Myocyte (in vitro differentiated cells): ENCODE results near the gene SUMO2. TPM values are rescaled to one million over a fixed set of nuclear protein-coding genes. Genes with fewer than 3 reads are reported as not detected.
A peak's percentile ranks its signal among the peaks of the same experiment; 100 is the strongest.
"Not testable (repeated sequence)": the region's sequence is repeated elsewhere in the genome, so short reads cannot be mapped to it uniquely, and the experiment has no call there.

Source experiments
- DNase-seq: peaks from one replicate; pipeline ENCODE4 v3.0.0-alpha.2; 2012; ENCODE audit warnings: low read depth
- total RNA-seq: library from RNA; depleted of rRNA; stranded (reverse); fragments of >200 nt; gene quantifications from 2 replicates; pipeline ENCODE4 v1.2.3, GENCODE V29; 2014

The SUMO2 gene
- total RNA-seq, 1 donor from 2014 or later: 66.8 TPM

DNA sequence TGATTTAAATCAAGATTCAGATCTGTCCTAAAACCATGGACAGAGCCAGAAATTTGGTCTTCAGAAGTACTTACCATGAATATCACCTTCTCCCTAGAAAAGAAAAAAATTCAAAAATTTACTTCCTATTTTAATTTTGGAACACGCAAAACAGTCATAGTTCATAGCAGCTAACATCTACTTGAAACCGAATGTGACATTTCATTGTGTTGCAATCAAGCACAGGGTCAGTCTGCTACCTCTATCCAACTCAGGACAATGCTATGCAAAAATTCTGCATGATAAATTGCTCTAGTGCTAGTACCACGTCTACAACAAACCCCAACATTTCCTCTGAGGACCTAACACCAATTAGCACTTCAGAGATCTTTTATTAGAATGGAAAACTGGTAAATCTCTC lies 36.2 kb downstream of the SUMO2 start:
- DNase-seq: no peak

GRCh38 chr17:75144816-75145512 lies 37.8 kb downstream of the SUMO2 start:
- no peak for DNase-seq

- DNase-seq: no peak
Measured at GRCh38 chr17:75142236-75142971, 40.4 kb downstream of the SUMO2 start.

DNA sequence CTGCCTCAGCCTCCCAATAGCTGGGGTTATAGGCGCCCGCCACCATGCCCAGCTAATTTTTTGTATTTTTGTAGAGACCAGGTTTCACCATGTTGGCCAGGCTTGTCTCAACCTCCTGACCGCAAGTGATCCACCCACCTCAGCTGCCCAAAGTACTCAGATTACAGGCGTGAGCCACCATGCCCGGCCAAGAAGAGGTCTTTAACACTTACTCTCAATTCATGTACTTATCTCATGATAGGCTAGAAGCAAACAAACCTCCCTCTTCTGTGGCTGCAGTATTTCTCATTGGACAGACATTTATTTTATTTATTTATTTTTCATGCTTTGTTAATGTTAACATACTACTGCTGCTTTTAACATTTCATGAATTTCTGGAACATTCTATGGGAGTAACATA lies 44.2 kb downstream of the SUMO2 start:
- DNase-seq: peak; percentile 62

DNA sequence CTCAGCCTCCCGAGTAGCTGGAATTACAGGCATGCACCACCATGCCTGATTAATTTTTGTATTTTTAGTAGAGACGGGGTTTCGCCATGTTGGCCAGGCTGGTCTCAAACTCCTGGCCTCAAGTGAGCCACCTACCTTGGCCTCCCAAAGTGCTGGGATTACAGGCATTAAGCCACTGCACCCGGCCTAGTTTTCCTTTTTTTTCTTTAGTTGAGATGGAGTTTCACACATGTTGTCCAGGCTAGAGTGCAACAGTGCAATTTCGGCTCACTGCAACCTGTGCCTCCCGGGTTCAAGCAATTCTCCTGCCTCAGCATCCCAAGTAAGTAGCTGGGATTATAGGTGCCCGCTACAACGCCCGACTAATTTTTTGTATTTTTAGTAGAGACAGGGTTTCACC lies 45.0 kb downstream of the SUMO2 start:
- not testable (repeated sequence) for DNase-seq

GRCh38 chr17:75135946-75136345 lies 46.8 kb downstream of the SUMO2 start:
- no peak for DNase-seq

GRCh38 chr17:75135452-75135851 lies 47.3 kb downstream of the SUMO2 start:
- no peak for DNase-seq

DNA sequence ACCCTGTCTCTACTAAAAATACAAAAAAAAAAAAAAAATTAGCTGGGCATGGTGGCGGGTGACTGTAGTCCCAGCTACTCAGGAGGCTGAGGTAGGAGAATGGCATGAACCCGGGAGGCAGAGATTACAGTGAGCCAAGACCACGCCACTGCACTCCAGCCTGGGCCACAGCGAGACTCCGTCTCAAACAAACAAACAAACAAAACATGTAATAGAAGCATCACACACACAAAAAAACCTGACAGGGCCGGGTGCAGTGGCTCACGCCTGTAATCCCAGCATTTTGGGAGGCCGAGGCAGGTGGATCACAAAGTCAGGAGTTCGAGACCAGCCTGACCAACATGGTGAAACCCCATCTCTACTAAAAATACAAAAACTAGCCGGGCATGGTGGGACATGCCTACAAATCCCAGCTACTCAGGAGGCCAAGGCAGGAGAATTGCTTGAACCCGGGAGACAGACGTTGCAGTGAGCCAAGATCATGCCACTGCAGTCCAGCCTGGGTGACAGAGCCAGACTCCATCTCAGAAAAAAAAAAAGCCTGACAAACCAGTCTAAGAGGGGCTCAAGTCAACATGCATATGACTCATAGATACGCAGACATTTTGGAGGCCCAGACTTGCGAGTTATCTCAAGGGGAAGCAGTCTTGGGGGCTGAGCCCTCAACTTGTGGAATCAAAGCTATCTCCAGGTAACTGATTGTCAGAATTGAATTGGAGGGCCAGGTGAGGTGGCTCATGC lies 49.0 kb downstream of the SUMO2 start:
- DNase-seq: not testable (repeated sequence)

DNA sequence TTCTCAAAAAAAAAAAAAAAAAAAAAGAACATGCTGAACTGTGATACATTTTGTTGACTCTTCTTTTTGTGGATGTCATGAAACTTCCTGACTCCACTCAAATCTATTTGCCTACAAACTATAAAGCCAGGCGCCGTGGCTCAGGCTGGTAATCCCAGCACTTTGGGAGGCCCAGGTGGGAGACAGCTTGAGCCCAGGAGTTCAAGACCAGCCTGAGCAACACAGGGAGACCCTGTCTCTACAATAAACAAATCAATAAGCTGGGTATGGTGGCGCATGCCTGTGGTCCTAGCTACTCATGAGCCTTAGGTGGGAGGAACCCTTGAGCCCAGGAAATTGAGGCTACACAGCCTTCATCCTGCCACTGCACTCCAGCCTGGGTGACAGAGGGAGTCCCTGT lies 49.8 kb downstream of the SUMO2 start:
- DNase-seq: no peak

- not testable (repeated sequence) for DNase-seq
Measured at GRCh38 chr17:75132018-75133000, 50.5 kb downstream of the SUMO2 start.

DNA sequence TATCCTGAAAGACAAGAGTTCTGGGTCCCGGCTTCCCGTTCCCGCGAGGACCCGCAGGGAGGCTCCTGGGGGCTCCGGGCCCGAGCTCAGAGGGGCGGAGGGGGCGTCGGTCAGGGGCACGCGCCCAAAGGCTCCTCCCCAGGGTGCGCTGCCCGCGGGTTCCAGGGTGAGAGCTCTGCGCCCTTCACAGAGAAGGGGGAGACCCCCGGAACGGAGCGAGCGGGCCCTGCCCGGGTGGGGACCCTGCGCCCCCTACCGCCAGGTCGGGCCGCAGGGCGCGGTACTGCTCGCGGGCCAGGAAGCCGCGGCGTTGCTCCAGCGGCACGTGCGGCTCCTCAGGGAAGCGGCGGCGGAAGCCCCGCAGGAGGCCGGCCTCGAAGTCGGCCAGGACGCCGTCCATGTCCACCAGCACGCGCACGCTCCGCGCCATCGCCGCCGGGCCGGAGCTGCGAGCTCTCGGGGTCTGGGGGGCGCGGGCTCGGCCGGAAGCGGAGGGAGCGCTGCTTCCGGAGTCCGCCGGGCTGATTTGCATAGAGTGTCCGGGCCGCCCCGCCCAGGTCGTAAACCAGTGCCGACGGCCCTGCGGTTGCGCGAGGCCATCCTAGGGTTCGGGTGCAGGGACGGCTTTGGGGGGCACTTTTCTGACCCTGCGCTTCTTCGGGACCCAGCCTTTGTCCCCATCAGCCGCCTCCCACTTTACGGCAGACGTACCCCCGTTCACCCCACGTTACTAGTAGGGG lies 51.3 kb downstream of the SUMO2 start, which contains the start of gene NT5C:
TSS of gene NT5C (minus strand) at position 465 of the 740 bp plus-strand sequence. CDS start at position 430, 35 bp downstream.
- DNase-seq: peak; percentile 84

GRCh38 chr17:75130632-75131277 lies 52.0 kb downstream of the SUMO2 start:
- DNase-seq: peak; percentile 63

GRCh38 chr17:75130059-75130631 lies 52.6 kb downstream of the SUMO2 start:
- DNase-seq: no peak

DNA sequence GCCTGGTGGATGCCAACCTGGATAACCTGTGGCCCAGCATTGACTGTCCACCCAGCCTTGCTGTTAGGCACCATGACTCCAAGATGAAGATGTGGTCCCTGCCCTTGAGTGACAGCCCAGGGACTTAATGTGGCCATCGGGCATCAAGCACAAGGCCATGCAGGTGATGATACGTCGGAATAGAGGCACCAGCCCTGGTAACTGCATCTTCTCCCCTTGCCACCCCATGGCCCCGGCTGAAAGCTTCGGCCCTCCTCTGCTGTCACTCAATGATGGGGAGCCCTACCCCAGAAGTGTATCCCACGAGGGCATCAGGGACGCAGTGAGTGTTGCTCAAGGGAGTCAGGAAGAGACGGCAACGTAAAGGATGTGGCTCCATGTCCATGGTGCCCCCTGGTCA lies 53.2 kb downstream of the SUMO2 start:
- DNase-seq: no peak

GRCh38 chr17:75128694-75129505 lies 53.9 kb downstream of the SUMO2 start:
- DNase-seq: no peak

DNA sequence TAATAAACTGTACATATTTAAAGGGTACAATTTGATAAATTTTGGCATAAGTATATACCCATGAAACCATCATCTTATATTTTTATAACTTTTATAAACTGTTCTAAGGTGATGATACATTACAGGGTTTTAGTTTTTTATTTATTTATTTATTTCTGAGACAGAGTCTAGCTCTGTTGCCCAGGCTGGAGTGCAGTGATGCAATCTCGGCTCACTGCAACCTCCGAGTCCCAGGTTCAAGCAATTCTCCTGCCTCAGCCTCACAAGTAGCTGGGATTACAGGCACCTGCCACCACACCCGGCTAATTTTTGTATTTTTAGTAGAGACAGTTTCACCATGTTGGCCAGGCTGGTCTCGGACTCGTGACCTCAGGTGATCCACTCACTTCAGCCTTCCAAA lies 54.8 kb downstream of the SUMO2 start:
- DNase-seq: not testable (repeated sequence)

DNA sequence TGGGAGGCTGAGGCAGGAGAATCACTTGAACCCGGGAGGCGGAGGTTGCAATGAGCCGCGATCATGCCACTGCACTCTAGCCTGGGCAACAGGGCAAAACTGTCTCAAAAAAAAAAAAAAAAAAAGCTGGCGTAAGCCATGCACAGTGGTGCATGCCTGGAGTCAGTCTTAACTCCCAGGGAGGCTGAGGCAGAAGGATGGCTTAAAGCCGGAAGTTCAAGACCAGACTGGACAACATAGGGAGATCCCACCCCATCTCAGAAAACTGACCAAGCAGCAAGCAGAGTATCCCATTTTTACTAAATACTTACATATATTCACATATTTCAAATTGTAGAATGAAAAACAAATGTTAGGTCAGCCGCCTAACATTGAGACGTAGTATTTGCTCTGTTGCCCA lies 55.8 kb downstream of the SUMO2 start:
- no peak for DNase-seq

GRCh38 chr17:75125984-75126383 lies 56.8 kb downstream of the SUMO2 start:
- DNase-seq: no peak
